Mucosa of rectum (tissue), 2 donors: ENCODE data around the gene TRAK2.

Experiments used
- H3K27ac ChIP-seq, 2 donors: one replicate each; pipeline ENCODE4 v1.7.0; 2013; ENCODE audit warnings: inconsistent platforms in 2 of 2, low read depth in 2 of 2, low read length in 2 of 2
- H3K27me3 ChIP-seq, 2 donors: one replicate each; pipeline ENCODE4 v1.7.0; 2013; ENCODE audit warnings: low read length in 2 of 2; ENCODE audit not compliant: control insufficient read depth in 2 of 2, insufficient read depth in 2 of 2
- H3K36me3 ChIP-seq, 2 donors: one replicate each; pipeline ENCODE4 v1.7.0; 2013; ENCODE audit warnings: low read length in 2 of 2; ENCODE audit not compliant: control insufficient read depth in 2 of 2, insufficient read depth in 2 of 2
- H3K4me1 ChIP-seq, 2 donors: one replicate each; pipeline ENCODE4 v1.7.0; 2013; ENCODE audit warnings: low read length in 2 of 2, mild to moderate bottlenecking in 1 of 2; ENCODE audit not compliant: control insufficient read depth in 2 of 2, insufficient read depth in 2 of 2
- H3K4me3 ChIP-seq, 2 donors: one replicate each; pipeline ENCODE4 v1.7.0; 2013; ENCODE audit warnings: low read length in 2 of 2
- H3K9ac ChIP-seq, 2 donors: one replicate each; pipeline ENCODE4 v1.7.0; 2013; ENCODE audit warnings: low read length in 2 of 2, low read depth in 1 of 2, mild to moderate bottlenecking in 1 of 2
- H3K9me3 ChIP-seq, 2 donors: one replicate each; pipeline ENCODE4 v1.7.0; 2013; ENCODE audit warnings: low read length in 2 of 2; ENCODE audit not compliant: control insufficient read depth in 2 of 2
- donor health status: healthy.
- donor health status: Normal muscosa, but diverticular disease.

TRAK2 gene

GRCh38 chr2:201363857-201364560 lies 87.2 kb downstream of the TRAK2 start:
- Histone ChIP-seq H3K27ac (no peak overlapping the region), H3K4me1 (no peaks in the 10 kb centered on the region), H3K9me3 (no peaks in the 10 kb centered on the region), H3K36me3 (peaks cover 6 to 17% of the 10 kb centered on the region in 2 donors), H3K27me3 (no peaks in the 10 kb centered on the region), H3K9ac (no peak overlapping the region), H3K4me3 (no peak overlapping the region)

GRCh38 chr2:201362396-201362795 lies 88.9 kb downstream of the TRAK2 start:
- H3K36me3 ChIP-seq: peaks cover 6 to 20% of the 10 kb centered on the region in 2 donors

GRCh38 chr2:201361078-201361733 lies 90.1 kb downstream of the TRAK2 start:
- H3K9me3 ChIP-seq: no peaks in the 10 kb centered on the region
- no peak overlapping the region for H3K4me3 ChIP-seq

More at GRCh38 chr2:201362396-201362795, 88.9 kb downstream of the TRAK2 start:
- Histone ChIP-seq H3K4me3 (no peak overlapping the region), H3K27me3 (no peaks in the 10 kb centered on the region), H3K9me3 (no peaks in the 10 kb centered on the region), H3K9ac (no peak overlapping the region), H3K4me1 (no peaks in the 10 kb centered on the region), H3K27ac (no peak overlapping the region)

GRCh38 chr2:201360256-201360655 lies 91.0 kb downstream of the TRAK2 start:
- Histone ChIP-seq H3K27me3 (no peaks in the 10 kb centered on the region), H3K9ac (no peak overlapping the region), H3K27ac (no peak overlapping the region), H3K4me1 (no peaks in the 10 kb centered on the region), H3K4me3 (no peak overlapping the region), H3K9me3 (no peaks in the 10 kb centered on the region), H3K36me3 (peaks cover 6 to 20% of the 10 kb centered on the region in 2 donors)

More at GRCh38 chr2:201361078-201361733, 90.1 kb downstream of the TRAK2 start:
- H3K36me3 ChIP-seq: peaks cover 6 to 20% of the 10 kb centered on the region in 2 donors
- H3K4me1 ChIP-seq: no peaks in the 10 kb centered on the region
- no peak overlapping the region for H3K27ac ChIP-seq
- no peak overlapping the region for H3K9ac ChIP-seq
- no peaks in the 10 kb centered on the region for H3K27me3 ChIP-seq

- no peaks in the 10 kb centered on the region for H3K27me3 ChIP-seq
- H3K4me3 ChIP-seq: no peak overlapping the region
- peaks cover 6 to 20% of the 10 kb centered on the region in 2 donors for H3K36me3 ChIP-seq
- H3K4me1 ChIP-seq: no peaks in the 10 kb centered on the region
- H3K9me3 ChIP-seq: no peaks in the 10 kb centered on the region
- H3K9ac ChIP-seq: no peak overlapping the region
- no peak overlapping the region for H3K27ac ChIP-seq
Observed at GRCh38 chr2:201358684-201359083, 92.6 kb downstream of the TRAK2 start.

- peaks cover 3 to 11% of the 10 kb centered on the region in 2 donors for H3K36me3 ChIP-seq
- no peaks in the 10 kb centered on the region for H3K4me1 ChIP-seq
- no peak within 1 kb of the TSS for H3K9ac ChIP-seq
- H3K27me3 ChIP-seq: no peaks in the 10 kb centered on the region
- H3K9me3 ChIP-seq: no peaks in the 10 kb centered on the region
- H3K27ac ChIP-seq: no peak within 1 kb of the TSS
- no peak within 1 kb of the TSS for H3K4me3 ChIP-seq
Observed at GRCh38 chr2:201357221-201357620, 94.0 kb downstream of the TRAK2 start, which contains the start of gene FLACC1. Gene FLACC1 (minus strand): TSS chr2:201357345. CDS start chr2:201351404, 5,941 bp downstream.

- H3K9ac ChIP-seq: no peak overlapping the region
- no peaks in the 10 kb centered on the region for H3K36me3 ChIP-seq
- no peaks in the 10 kb centered on the region for H3K9me3 ChIP-seq
- H3K27ac ChIP-seq: no peak overlapping the region
- no peaks in the 10 kb centered on the region for H3K27me3 ChIP-seq
- H3K4me3 ChIP-seq: no peak overlapping the region
- H3K4me1 ChIP-seq: no peaks in the 10 kb centered on the region
Observed at GRCh38 chr2:201353116-201353515, 98.1 kb downstream of the TRAK2 start.

GRCh38 chr2:201350879-201351278 lies 100.4 kb downstream of the TRAK2 start:
- H3K27ac ChIP-seq: no peak overlapping the region
- H3K36me3 ChIP-seq: no peaks in the 10 kb centered on the region
- no peaks in the 10 kb centered on the region for H3K27me3 ChIP-seq
- no peaks in the 10 kb centered on the region for H3K9me3 ChIP-seq
- H3K4me1 ChIP-seq: no peaks in the 10 kb centered on the region
- H3K4me3 ChIP-seq: no peak overlapping the region
- H3K9ac ChIP-seq: no peak overlapping the region

GRCh38 chr2:201349601-201350000 lies 101.7 kb downstream of the TRAK2 start:
- Histone ChIP-seq H3K36me3 (no peaks in the 10 kb centered on the region), H3K27ac (no peak overlapping the region), H3K9ac (no peak overlapping the region), H3K4me1 (no peaks in the 10 kb centered on the region), H3K27me3 (no peaks in the 10 kb centered on the region), H3K4me3 (no peak overlapping the region), H3K9me3 (no peaks in the 10 kb centered on the region)

GRCh38 chr2:201348758-201349157 lies 102.5 kb downstream of the TRAK2 start:
- H3K4me3 ChIP-seq: no peak overlapping the region
- no peak overlapping the region for H3K9ac ChIP-seq
- H3K4me1 ChIP-seq: no peaks in the 10 kb centered on the region
- H3K27me3 ChIP-seq: no peaks in the 10 kb centered on the region
- peaks cover 0 to 4% of the 10 kb centered on the region in 2 donors for H3K36me3 ChIP-seq
- H3K9me3 ChIP-seq: no peaks in the 10 kb centered on the region
- H3K27ac ChIP-seq: no peak overlapping the region
